Immature natural killer cell (primary cell): ENCODE results near the gene HCN2. TPM values are rescaled to one million over a fixed set of nuclear protein-coding genes. Genes with fewer than 3 reads are reported as not detected.

ENCODE experiments used
- DNase-seq, 3 donors: peaks; one replicate each; pipeline ENCODE4 v3.0.0; 2022; ENCODE audit warnings: mixed read lengths in 1 of 3
- H3K27ac Mint-ChIP-seq, 6 donors: one replicate each; pipeline ENCODE4 v1.8.0; 2020; ENCODE audit warnings: mixed read lengths in 6 of 6, mild to moderate bottlenecking in 5 of 6, inconsistent platforms in 4 of 6, moderate library complexity in 3 of 6
- H3K27me3 Mint-ChIP-seq, 3 donors: one replicate each; pipeline ENCODE4 v1.8.0; 2020 to 2021; ENCODE audit warnings: low read depth in 3 of 3, mild to moderate bottlenecking in 3 of 3, mixed read lengths in 3 of 3, moderate library complexity in 3 of 3, inconsistent platforms in 1 of 3
- H3K36me3 Mint-ChIP-seq, 3 donors: one replicate each; pipeline ENCODE4 v1.8.0; 2020; ENCODE audit warnings: mixed read lengths in 3 of 3, inconsistent platforms in 2 of 3, mild to moderate bottlenecking in 2 of 3
- H3K4me1 Mint-ChIP-seq, 2 donors: one replicate each; pipeline ENCODE4 v1.8.0; 2020; ENCODE audit warnings: inconsistent platforms in 2 of 2, mild to moderate bottlenecking in 2 of 2, mixed read lengths in 2 of 2, moderate library complexity in 1 of 2
- H3K4me3 Mint-ChIP-seq, 5 donors: one replicate each; pipeline ENCODE4 v1.8.0; 2020; ENCODE audit warnings: mild to moderate bottlenecking in 5 of 5, mixed read lengths in 5 of 5, inconsistent platforms in 3 of 5, moderate library complexity in 3 of 5
- H3K9me3 Mint-ChIP-seq, 6 donors: one replicate each; pipeline ENCODE4 v1.8.0; 2020; ENCODE audit warnings: mild to moderate bottlenecking in 6 of 6, mixed read lengths in 6 of 6, inconsistent platforms in 4 of 6, moderate library complexity in 3 of 6
- polyA plus RNA-seq, 3 donors: library from polyadenylated mRNA; unstranded; fragments of 300-500 nt; fragmentation: Illumina TruSeq; gene quantifications; one replicate each; pipeline ENCODE4 v1.2.3, GENCODE V29; 2021

Gene HCN2
- polyA plus RNA-seq, 3 donors from 2014 or later: not detected

DNA sequence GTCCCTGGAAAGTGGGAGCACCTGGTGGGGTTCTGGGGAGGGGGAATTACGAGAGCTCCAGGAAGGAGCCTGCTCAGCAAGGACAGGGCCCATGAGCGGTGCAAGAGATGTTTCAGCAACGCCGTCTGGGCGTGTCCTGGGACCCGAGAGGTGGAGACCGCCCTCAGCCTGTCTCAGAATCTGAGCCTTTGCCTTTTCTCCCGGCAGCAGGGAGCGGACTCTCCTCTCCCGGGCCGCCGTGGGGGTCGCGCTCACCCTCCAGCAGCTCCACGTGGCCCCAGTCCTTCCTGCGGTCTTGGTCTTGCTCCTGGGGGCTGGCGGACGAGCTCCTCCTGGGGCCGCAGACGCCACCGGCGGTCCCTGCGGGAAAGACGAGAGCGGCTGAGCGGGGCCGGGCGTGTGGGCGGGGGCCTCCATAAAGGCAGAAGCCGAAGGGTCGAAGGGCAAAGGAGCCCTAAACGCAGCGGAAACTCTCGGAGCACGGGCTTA is 42.9 kb downstream of the HCN2 start:
- H3K4me3 Mint-ChIP-seq: peak overlapping the region; percentile 90 to 97 (median 93)
- peaks cover 21 to 37% of the 10 kb centered on the region in 2 donors for H3K4me1 Mint-ChIP-seq
- peaks cover 10 to 14% (median 13%) of the 10 kb centered on the region in 3 donors for H3K27me3 Mint-ChIP-seq
- no peaks in the 10 kb centered on the region for H3K9me3 Mint-ChIP-seq
- H3K27ac Mint-ChIP-seq: peak overlapping the region; percentile 86 to 95 (median 93)
- peaks cover 5 to 9% (median 9%) of the 10 kb centered on the region in 3 donors for H3K36me3 Mint-ChIP-seq
- DNase-seq: no peak

DNA sequence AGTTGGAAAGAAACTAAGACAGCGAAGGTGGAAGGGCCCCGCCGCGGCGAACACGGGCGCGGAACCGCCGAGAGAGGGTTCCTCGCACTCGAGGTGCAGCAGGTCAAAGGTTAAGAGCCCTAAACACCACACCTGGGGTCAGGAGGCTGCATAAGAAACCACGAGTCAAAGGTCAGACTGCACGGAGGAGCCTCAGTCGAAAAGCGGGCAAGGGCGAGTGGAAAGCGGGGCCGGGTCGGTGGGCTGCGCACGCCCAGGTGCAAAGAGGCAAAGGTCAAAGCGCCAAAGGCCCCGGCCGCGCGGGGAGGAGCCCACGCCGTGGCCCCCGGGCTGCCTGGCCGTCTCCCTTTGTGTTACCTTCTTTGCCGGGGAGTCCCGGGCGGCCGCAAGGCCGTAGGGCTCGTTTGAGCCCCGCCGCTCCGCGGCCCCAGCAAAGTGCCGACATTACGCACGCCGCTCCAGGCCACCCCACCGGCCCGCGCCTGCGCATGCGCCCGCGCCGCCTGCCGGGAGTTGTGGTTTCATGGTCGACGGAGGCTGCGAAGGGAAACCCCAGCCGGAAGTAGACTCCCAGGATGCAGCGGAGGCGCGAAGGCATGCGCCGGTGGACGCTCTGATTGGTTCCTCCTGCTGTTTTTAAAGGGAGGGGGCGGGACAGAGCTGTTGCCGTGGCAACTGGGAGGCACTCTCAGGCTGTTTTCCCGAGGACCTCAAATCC is 43.5 kb downstream of the HCN2 start, which contains the start of gene POLRMT:
Gene POLRMT, minus strand, starts transcription at position 470 of the 718 bp plus-strand sequence. Its CDS starts 25 bp downstream, at position 445.
- peak within 1 kb of the TSS; percentile 90 to 97 (median 93) for H3K4me3 Mint-ChIP-seq
- no peaks in the 10 kb centered on the region for H3K9me3 Mint-ChIP-seq
- peaks cover 21 to 37% of the 10 kb centered on the region in 2 donors for H3K4me1 Mint-ChIP-seq
- H3K36me3 Mint-ChIP-seq: peaks cover 4 to 9% (median 8%) of the 10 kb centered on the region in 3 donors
- H3K27me3 Mint-ChIP-seq: peaks cover 10 to 14% (median 13%) of the 10 kb centered on the region in 3 donors
- H3K27ac Mint-ChIP-seq: peak within 1 kb of the TSS; percentile 90 to 95 (median 94)
- DNase-seq: peak; percentile 96 to 97 (median 96)

DNA sequence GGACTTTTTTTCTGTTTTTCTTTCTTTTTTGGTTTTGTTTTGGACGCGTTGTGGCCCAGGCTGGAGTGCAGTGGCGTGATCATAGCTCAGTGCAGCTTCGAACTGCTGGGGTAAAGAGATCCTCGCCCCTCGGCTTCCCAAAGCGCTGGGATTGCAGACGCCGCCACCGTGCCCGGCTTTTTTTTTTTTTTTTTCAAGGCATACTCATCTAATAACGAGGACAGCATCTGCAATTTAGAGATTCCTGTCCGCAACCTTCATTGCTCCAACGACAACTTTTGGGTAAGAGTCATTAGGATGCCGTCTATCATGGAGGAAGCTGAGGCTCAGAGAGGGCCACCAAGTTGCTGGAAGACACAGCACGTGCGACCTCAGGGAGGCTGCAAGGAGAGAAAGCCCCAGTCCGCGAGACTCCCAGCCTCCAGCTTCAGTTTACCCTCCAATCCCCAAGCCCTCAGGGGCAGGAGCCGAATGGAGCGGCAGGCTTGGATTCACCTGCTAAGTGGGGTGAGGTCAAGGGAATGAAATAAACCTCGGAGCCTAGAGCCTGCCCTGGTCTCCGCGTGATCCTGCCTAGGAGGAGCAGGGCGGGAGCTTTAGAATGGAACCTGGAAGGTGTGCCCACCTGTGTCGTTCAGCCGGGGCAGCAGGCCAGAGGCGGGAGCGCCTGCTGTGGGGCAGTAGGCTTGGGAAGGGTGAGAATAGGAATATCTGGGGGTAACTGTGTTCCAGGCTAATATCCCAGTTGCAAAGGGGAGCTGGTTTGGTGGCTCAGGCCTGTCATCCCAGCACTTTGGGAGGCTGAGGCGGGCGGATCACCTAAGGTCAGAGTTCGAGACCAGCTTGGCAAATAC is 44.3 kb downstream of the HCN2 start:
- Mint-ChIP-seq H3K36me3 (peaks cover 0 to 2% (median 2%) of the 10 kb centered on the region in 3 donors), H3K4me1 (peaks cover 16 to 34% of the 10 kb centered on the region in 2 donors)

DNA sequence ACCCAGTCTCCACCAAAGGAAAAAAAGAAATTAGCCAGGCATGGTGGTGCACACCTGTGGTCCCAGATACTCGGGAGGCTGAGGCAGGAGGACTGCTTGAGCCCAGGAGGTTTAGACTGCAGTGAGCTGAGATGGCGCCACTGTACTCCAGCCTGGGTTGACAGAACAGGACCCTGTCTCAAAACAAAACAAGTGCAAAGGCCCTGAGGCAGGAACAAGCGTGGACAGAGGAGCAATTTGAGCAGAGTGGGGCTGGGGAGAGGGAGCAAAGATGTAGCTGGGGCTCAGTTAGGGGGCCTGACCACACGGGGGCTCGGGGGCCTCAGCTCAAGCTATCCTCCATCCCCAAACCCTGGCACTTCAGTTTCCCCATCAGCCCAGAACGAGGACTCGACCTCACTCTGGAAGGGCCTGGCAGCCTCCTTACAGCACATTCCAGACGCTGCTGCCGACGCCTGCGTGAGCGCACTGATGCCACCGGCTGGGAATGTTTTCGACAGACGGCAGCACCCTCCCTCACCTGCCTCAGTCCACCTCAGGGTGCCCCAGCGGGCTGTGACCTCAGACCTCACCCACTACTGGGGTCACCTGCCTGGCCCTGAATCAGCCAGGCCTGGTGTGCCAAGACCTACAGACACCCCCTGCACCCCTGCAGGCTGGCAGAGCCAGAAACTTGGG is 45.4 kb downstream of the HCN2 start:
- peaks cover 20 to 36% of the 10 kb centered on the region in 2 donors for H3K4me1 Mint-ChIP-seq
- H3K27ac Mint-ChIP-seq: no peak overlapping the region
- H3K9me3 Mint-ChIP-seq: no peaks in the 10 kb centered on the region
- peaks cover 14 to 19% (median 17%) of the 10 kb centered on the region in 3 donors for H3K27me3 Mint-ChIP-seq
- no peak for DNase-seq
- H3K36me3 Mint-ChIP-seq: no peaks in the 10 kb centered on the region
- H3K4me3 Mint-ChIP-seq: no peak overlapping the region

More for the DNA sequence above, 44.3 kb downstream of the HCN2 start:
- Mint-ChIP-seq H3K4me3 (peak overlapping the region; percentile 90 to 97 (median 93)), H3K27ac (peak overlapping the region; percentile 90 to 95 (median 94)), H3K27me3 (peaks cover 10 to 14% (median 13%) of the 10 kb centered on the region in 3 donors), H3K9me3 (no peaks in the 10 kb centered on the region)
- no peak for DNase-seq

DNA sequence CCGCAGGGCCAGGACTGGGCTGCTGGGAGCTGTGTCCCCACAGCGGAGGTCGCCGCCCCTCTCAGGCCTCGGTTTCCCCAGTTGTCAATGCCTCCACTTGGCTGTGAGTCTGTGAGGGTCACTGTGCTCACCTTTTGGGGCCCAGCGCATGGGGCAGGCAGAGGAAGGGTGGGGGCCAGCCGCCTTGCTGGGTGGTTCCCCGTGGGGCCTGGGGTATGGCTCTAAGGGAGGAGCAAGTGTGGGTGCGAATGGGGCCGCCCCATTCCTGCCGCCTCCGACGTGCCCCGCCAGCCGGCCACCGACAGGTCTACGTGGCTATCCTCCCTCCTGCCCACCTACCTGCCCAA is 49.2 kb downstream of the HCN2 start:
- H3K27me3 Mint-ChIP-seq: peaks cover 4 to 5% (median 4%) of the 10 kb centered on the region in 3 donors
- H3K36me3 Mint-ChIP-seq: no peaks in the 10 kb centered on the region
- no peaks in the 10 kb centered on the region for H3K9me3 Mint-ChIP-seq
- H3K4me1 Mint-ChIP-seq: peaks cover 9 to 14% of the 10 kb centered on the region in 2 donors
- H3K4me3 Mint-ChIP-seq: peak overlapping the region; percentile 83 to 96 (median 92)
- H3K27ac Mint-ChIP-seq: peak overlapping the region in 5 of 6 donors; percentile 95 to 99 (median 99)
- no peak for DNase-seq

DNA sequence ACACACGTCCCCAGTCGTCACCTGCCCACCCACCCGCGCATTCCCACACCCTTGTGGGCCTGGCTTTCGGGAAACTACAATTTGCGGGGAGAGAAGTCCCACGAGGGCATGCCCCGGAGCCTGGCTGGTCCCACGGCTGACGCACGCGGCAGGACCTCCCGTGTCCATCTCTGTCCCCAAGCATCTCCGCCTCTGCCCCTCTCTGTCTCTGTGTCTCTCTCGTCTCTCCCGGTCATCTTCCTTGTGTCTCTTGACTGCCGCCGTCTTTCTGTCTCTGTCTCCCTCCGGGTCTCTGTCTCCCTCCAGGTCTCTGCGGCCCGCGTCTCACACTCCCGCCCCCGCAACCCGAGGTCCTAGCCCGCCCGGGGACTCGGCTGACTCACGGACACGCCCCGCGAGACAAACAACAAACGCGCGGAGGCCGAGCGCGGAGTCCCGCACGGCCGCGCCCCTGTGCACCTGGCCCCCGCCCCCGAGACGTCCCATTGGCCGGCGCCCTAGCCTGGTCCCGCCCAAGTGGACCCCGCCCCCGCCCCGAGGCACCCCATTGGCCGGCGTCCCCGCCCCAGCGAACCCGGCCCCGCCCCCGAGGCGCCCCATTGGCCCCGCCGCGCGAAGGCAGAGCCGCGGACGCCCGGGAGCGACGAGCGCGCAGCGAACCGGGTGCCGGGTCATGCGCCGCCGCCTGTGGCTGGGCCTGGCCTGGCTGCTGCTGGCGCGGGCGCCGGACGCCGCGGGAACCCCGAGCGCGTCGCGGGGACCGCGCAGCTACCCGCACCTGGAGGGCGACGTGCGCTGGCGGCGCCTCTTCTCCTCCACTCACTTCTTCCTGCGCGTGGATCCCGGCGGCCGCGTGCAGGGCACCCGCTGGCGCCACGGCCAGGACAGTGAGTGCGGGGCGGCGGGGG is 49.8 kb downstream of the HCN2 start, which contains the start of gene FGF22:
Gene FGF22, plus strand, starts transcription at position 627 of the 908 bp plus-strand sequence. Its CDS starts 47 bp downstream, at position 674.
- peak within 1 kb of the TSS; percentile 83 to 96 (median 92) for H3K4me3 Mint-ChIP-seq
- no peaks in the 10 kb centered on the region for H3K36me3 Mint-ChIP-seq
- DNase-seq: peak; percentile 89 to 92 (median 92)
- H3K27ac Mint-ChIP-seq: peak within 1 kb of the TSS; percentile 87 to 99 (median 98)
- H3K4me1 Mint-ChIP-seq: peaks cover 7 to 9% of the 10 kb centered on the region in 2 donors
- peaks cover 4 to 5% (median 5%) of the 10 kb centered on the region in 3 donors for H3K27me3 Mint-ChIP-seq
- no peaks in the 10 kb centered on the region for H3K9me3 Mint-ChIP-seq

DNA sequence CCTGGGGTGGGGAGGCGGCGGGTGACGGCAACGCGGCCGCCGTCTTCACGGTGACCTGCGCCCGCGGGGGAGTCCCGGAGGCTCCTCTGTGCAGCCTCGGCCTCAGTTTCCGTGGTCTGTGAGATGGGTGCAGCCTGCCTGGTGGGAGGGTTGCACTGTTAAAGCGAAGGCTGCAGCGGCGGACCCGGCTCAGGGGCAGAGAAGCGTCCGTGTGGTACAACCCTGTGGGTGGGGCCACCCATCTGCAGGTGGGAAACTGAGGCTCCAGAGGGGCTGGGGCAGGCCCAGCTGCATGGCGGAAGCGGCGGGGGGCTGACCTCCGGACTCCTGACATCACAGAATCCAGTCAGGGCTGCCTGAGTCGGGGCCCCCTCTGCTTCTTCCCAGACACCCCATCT is 50.5 kb downstream of the HCN2 start:
- Mint-ChIP-seq H3K4me3 (no peak overlapping the region), H3K4me1 (peaks cover 7 to 9% of the 10 kb centered on the region in 2 donors), H3K27ac (no peak overlapping the region), H3K9me3 (no peaks in the 10 kb centered on the region), H3K27me3 (peaks cover 4 to 6% (median 5%) of the 10 kb centered on the region in 3 donors), H3K36me3 (no peaks in the 10 kb centered on the region)
- no peak for DNase-seq

DNA sequence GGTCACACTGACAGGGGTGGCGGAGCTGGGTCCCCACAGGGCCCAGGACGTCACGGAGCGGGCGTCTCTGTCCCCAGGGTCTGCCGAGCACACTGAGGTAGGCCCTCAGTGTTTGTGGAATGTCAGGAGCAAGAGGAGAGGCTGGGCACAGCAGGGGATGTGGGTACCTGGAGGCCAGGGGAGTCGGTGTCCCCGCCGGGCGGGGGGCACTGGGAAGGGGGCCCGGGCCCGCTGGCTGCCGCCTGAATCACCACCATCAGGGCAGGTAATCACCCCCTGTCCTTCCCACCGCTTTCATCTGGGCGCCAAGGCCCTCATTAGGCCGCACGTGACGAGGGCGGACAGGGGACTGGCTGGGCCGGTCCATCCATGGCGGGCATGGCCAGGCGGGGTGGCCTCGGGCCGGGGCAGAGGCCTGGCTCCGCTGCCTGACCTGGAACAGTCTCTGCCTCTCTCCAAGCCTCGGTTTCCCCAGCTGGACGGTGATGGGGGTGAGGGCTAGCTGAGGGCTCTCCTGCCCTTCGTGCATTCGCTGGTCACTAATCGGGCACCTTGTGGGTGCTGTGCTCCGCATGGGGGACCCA is 51.0 kb downstream of the HCN2 start:
- peak overlapping the region in 2 of 6 donors; percentile 36 to 72 for H3K27ac Mint-ChIP-seq
- H3K4me3 Mint-ChIP-seq: no peak overlapping the region

DNA sequence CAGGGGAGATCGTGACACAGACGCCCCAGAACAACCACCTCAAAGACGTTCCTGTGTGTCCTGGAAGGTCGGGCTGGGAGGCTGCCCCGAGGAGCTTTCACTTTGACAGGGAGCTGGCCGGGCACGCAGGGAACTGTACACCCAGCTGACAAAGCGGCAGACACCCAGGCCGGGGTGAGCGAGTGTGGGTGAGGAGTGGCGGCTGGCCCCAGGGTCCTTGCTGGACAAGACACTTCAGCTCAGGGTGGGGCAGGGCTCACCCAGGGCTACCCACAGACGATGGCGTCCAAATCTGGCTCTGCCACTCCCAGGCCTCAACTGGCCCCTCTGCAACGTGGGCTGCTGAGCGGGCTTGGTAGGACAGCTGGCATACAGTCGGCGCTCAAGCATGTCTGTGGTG is 52.0 kb downstream of the HCN2 start:
- peak overlapping the region in 4 of 6 donors; percentile 5 to 48 (median 22) for H3K27ac Mint-ChIP-seq
- no peaks in the 10 kb centered on the region for H3K9me3 Mint-ChIP-seq
- peaks cover 4 to 7% (median 7%) of the 10 kb centered on the region in 3 donors for H3K27me3 Mint-ChIP-seq
- H3K4me3 Mint-ChIP-seq: no peak overlapping the region
- peaks cover 7 to 9% of the 10 kb centered on the region in 2 donors for H3K4me1 Mint-ChIP-seq
- no peaks in the 10 kb centered on the region for H3K36me3 Mint-ChIP-seq
- DNase-seq: no peak

More for the DNA sequence above, 51.0 kb downstream of the HCN2 start:
- peaks cover 7 to 9% of the 10 kb centered on the region in 2 donors for H3K4me1 Mint-ChIP-seq
- no peak for DNase-seq
- H3K9me3 Mint-ChIP-seq: no peaks in the 10 kb centered on the region
- no peaks in the 10 kb centered on the region for H3K36me3 Mint-ChIP-seq
- peaks cover 4 to 7% (median 5%) of the 10 kb centered on the region in 3 donors for H3K27me3 Mint-ChIP-seq

DNA sequence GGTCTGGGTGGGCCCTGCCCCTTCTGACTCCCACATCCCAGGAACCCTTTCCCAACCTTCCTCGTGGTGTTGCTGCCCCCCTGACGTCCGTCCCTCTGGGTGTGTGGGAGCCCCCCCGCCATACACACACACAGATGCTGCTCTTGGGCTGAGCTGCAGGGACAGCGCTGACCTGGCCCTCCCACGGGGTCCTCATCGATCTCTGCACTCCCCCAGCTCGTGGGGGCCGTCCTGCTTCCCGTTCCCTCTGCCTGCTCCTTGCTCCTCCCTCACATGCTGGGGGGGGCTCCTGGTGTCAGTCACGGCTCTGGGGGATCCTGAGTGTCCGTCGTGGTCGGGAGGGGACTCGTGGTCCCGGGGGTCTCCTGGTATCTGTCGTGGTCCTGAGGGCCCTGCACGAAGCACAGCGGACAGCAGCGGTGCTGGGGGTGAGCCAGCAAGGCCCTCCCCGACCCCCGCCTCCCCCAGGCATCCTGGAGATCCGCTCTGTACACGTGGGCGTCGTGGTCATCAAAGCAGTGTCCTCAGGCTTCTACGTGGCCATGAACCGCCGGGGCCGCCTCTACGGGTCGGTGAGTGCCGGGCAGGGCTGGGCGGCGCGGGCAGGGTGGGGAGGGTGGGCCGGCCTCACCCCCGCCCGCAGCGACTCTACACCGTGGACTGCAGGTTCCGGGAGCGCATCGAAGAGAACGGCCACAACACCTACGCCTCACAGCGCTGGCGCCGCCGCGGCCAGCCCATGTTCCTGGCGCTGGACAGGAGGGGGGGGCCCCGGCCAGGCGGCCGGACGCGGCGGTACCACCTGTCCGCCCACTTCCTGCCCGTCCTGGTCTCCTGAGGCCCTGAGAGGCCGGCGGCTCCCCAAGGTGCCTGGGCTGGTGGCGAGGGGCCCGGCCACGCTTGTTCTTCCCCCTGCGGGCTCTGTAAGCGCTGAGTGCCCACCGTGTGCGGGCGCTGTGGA is 53.4 kb downstream of the HCN2 start:
- Mint-ChIP-seq H3K27me3 (peaks cover 4 to 7% (median 7%) of the 10 kb centered on the region in 3 donors), H3K4me1 (peaks cover 7 to 9% of the 10 kb centered on the region in 2 donors), H3K9me3 (no peaks in the 10 kb centered on the region), H3K36me3 (no peaks in the 10 kb centered on the region), H3K27ac (peak overlapping the region in 1 of 6 donors; percentile 17), H3K4me3 (no peak overlapping the region)
- no peak for DNase-seq

DNA sequence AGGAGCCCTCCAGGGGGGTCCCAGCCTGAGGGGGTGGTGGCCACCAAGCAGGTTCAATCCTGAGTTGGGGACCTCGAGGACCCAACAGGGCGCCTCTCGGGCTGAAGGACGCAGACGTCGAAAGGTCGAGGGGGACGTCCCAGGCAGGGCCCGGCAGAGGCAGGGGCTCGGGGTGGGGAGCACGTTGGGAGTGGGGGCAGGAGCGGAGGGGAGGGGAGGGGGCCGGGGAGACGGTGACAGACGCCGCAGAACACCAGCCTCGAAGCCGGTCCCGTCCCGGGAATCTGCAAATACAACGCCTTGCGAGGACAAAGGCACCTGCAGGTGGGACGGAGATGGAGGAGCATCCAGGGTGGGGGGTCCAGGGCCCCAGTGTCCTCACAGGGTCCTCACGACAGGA is 54.1 kb downstream of the HCN2 start:
- no peak for DNase-seq
- peaks cover 5 to 9% (median 7%) of the 10 kb centered on the region in 3 donors for H3K27me3 Mint-ChIP-seq
- H3K4me1 Mint-ChIP-seq: peaks cover 7% of the 10 kb centered on the region in 2 donors
- no peak overlapping the region for H3K4me3 Mint-ChIP-seq
- H3K36me3 Mint-ChIP-seq: no peaks in the 10 kb centered on the region
- H3K9me3 Mint-ChIP-seq: no peaks in the 10 kb centered on the region
- peak overlapping the region in 1 of 6 donors; percentile 69 for H3K27ac Mint-ChIP-seq
